Kidney (tissue), 14 donors: Measurements from ENCODE around the gene MYLK. TPM values are rescaled to one million over a fixed set of nuclear protein-coding genes. Genes with fewer than 3 reads are reported as not detected.

Source experiments
- DNase-seq, 5 donors: peaks; one replicate each; pipeline ENCODE4 v3.0.0-alpha.2; 2013 to 2020
- FAIRE-seq: peaks from 2 replicates; lab custom pipeline; 2012; peaks lifted over from hg19 to GRCh38; lab: Jason Lieb, UNC
- H3K27ac ChIP-seq, 2 donors: one replicate each; pipeline ENCODE4 v1.7.0; 2013; ENCODE audit warnings: low read depth in 2 of 2, low read length in 2 of 2, inconsistent platforms in 1 of 2
- H3K27me3 ChIP-seq: one replicate; pipeline ENCODE4 v1.7.1; 2013; ENCODE audit warnings: low read length, inconsistent platforms; ENCODE audit not compliant: control insufficient read depth, insufficient read depth
- H3K36me3 ChIP-seq, 3 donors: one replicate each; pipeline versions ENCODE4 v1.7.0 to v1.7.1; 2013; ENCODE audit warnings: low read length in 3 of 3, control low read depth in 1 of 3, inconsistent platforms in 1 of 3; ENCODE audit not compliant: insufficient read depth in 3 of 3, control insufficient read depth in 2 of 3
- H3K4me1 ChIP-seq, 3 donors: one replicate each; pipeline versions ENCODE4 v1.7.0 to v1.7.1; 2013; ENCODE audit warnings: low read length in 3 of 3, inconsistent platforms in 1 of 3, low read depth in 1 of 3; ENCODE audit not compliant: control insufficient read depth in 2 of 3, insufficient read depth in 2 of 3
- H3K4me3 ChIP-seq, 3 donors: one replicate each; pipeline versions ENCODE4 v1.7.0 to v1.8.1; 2013; ENCODE audit warnings: low read length in 3 of 3, control low read depth in 1 of 3, inconsistent platforms in 1 of 3
- H3K9ac ChIP-seq, 3 donors: one replicate each; pipeline versions ENCODE4 v1.7.0 to v1.7.1; 2013; ENCODE audit warnings: low read length in 3 of 3, control low read depth in 1 of 3, inconsistent platforms in 1 of 3
- H3K9me3 ChIP-seq, 3 donors: one replicate each; pipeline versions ENCODE4 v1.7.0 to v1.7.1; 2013; ENCODE audit warnings: low read length in 3 of 3, control low read depth in 1 of 3, inconsistent platforms in 1 of 3; ENCODE audit not compliant: control insufficient read depth in 2 of 3, insufficient read depth in 1 of 3
- intact Hi-C: fragments of 100-400 bp; cut with DNase I; formaldehyde crosslinking; loops from one replicate; pipeline ENCODE4 v1.11.1; 2022
- polyA plus RNA-seq: library from polyadenylated mRNA; stranded (reverse); fragments of 350-450 nt; fragmentation: Illumina TruSeq; extraction: RNeasy Lipid Tissue Mini Kit (QIAGEN cat#74804); gene quantifications from one replicate; pipeline ENCODE4 v1.2.3, GENCODE V29; 2014; ENCODE audit warnings: low read depth, low replicate concordance; ENCODE audit not compliant: insufficient read depth
- total RNA-seq: library from RNA; stranded (reverse); fragmentation: NEBNext Ultra II Directional; extraction: Animal tissue kit (Norgen Biotek cat#: 25700); gene quantifications from one replicate; pipeline ENCODE4 v1.2.1, GENCODE V29; 2021
- TF ChIP-seq, protein P1 (sequence below): IDR thresholded peaks from 3 replicates; pipeline ENCODE4 v1.5.1; 2012; ENCODE audit warnings: mild to moderate bottlenecking, moderate library complexity, borderline replicate concordance; ENCODE audit not compliant: insufficient read depth; ENCODE audit errors: extremely low read depth
- donor health status: control.
- donor health status: control.
- donor health status: control.
- donor health status: control.
- donor health status: control.
- donor health status: DM: yes; HTN: yes; CAD: no.
- donor health status: Normal renal cell carcinoma (clear cell type).

MYLK gene
- total and polyA plus RNA-seq, 2 donors from 2014 or later = 25.3 to 164 TPM

GRCh38 chr3:123694366-123695087 is 189.6 kb downstream of the MYLK start:
- Histone ChIP-seq H3K36me3 (peaks cover 0 to 16% (median 3%) of the 10 kb centered on the region in 3 donors), H3K27me3 (no peaks in the 10 kb centered on the region), H3K9ac (no peak overlapping the region), H3K9me3 (no peaks in the 10 kb centered on the region), H3K4me3 (peak overlapping the region in 1 of 3 donors; percentile 4), H3K27ac (peak overlapping the region; percentile 40 to 78), H3K4me1 (peaks cover 6 to 45% (median 20%) of the 10 kb centered on the region in 3 donors)
- intact Hi-C loops = no loop called here
- no peak for FAIRE-seq
- peak in 3 of 5 donors; percentile 47 to 87 (median 59) for DNase-seq
- TF ChIP-seq, protein P1, sequence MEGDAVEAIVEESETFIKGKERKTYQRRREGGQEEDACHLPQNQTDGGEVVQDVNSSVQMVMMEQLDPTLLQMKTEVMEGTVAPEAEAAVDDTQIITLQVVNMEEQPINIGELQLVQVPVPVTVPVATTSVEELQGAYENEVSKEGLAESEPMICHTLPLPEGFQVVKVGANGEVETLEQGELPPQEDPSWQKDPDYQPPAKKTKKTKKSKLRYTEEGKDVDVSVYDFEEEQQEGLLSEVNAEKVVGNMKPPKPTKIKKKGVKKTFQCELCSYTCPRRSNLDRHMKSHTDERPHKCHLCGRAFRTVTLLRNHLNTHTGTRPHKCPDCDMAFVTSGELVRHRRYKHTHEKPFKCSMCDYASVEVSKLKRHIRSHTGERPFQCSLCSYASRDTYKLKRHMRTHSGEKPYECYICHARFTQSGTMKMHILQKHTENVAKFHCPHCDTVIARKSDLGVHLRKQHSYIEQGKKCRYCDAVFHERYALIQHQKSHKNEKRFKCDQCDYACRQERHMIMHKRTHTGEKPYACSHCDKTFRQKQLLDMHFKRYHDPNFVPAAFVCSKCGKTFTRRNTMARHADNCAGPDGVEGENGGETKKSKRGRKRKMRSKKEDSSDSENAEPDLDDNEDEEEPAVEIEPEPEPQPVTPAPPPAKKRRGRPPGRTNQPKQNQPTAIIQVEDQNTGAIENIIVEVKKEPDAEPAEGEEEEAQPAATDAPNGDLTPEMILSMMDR = no peak

- Histone ChIP-seq H3K27me3 (no peaks in the 10 kb centered on the region), H3K27ac (peak overlapping the region; percentile 77 to 78), H3K4me1 (peaks cover 6 to 48% (median 20%) of the 10 kb centered on the region in 3 donors), H3K36me3 (peaks cover 0 to 25% (median 4%) of the 10 kb centered on the region in 3 donors), H3K9me3 (no peaks in the 10 kb centered on the region), H3K4me3 (no peak overlapping the region), H3K9ac (no peak overlapping the region)
- DNase-seq = no peak
- intact Hi-C loops = no loop called here
- TF ChIP-seq, protein P1 = no peak
- FAIRE-seq = no peak
Measured at GRCh38 chr3:123693584-123694190, 190.4 kb downstream of the MYLK start.

- no peaks in the 10 kb centered on the region for H3K9me3 ChIP-seq
- peaks cover 6 to 46% (median 20%) of the 10 kb centered on the region in 3 donors for H3K4me1 ChIP-seq
- H3K9ac ChIP-seq = peak overlapping the region in 1 of 3 donors; percentile 28
- intact Hi-C loops = no loop called here
- no peaks in the 10 kb centered on the region for H3K27me3 ChIP-seq
- no peak for FAIRE-seq
- H3K4me3 ChIP-seq = peak overlapping the region in 1 of 3 donors; percentile 4
- TF ChIP-seq, protein P1 = no peak
- peaks cover 0 to 25% (median 4%) of the 10 kb centered on the region in 3 donors for H3K36me3 ChIP-seq
- peak overlapping the region; percentile 77 to 78 for H3K27ac ChIP-seq
- no peak for DNase-seq
Measured at GRCh38 chr3:123692671-123693070, 191.5 kb downstream of the MYLK start.
